Measurements from ENCODE around the gene SSTR3.

DNA sequence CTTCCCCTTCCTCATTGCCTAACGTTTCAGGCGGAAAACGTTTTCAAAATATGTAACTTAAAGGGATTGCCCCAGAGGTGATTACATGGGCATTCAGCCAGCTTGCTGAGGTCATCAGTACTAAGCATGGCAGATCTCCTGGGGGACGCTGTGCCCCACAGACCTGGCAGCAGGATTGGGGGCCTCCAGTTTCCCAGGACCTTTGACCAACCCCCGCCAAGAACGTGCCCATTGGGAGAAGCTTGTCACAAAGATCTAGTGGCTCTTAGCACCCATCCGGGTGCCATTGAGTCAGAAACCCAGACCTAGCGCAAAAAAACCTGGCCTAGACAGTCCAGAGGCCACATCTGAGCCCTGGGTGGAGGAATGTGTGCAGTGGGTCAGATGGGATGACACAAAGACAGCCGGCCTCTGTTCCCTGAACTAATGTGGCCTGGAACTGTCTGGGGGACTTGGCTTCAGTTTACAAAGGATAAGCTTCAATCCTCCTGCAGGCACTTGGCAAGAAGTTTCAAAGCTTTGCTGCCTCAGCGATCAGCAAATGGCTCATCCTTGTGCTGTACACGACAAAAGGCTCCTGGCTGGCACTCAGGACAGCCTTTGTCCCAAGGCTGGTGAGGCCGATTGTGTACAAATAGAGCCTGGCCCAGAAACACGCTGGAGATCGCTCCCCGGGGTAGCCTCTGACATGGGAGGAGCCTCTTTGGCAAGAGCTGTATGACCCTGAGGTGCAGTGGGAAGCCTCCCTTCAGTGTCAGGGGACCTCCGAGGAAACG lies 33.7 kb downstream of the SSTR3 start:
- TF ChIP-seq, protein P1, sequence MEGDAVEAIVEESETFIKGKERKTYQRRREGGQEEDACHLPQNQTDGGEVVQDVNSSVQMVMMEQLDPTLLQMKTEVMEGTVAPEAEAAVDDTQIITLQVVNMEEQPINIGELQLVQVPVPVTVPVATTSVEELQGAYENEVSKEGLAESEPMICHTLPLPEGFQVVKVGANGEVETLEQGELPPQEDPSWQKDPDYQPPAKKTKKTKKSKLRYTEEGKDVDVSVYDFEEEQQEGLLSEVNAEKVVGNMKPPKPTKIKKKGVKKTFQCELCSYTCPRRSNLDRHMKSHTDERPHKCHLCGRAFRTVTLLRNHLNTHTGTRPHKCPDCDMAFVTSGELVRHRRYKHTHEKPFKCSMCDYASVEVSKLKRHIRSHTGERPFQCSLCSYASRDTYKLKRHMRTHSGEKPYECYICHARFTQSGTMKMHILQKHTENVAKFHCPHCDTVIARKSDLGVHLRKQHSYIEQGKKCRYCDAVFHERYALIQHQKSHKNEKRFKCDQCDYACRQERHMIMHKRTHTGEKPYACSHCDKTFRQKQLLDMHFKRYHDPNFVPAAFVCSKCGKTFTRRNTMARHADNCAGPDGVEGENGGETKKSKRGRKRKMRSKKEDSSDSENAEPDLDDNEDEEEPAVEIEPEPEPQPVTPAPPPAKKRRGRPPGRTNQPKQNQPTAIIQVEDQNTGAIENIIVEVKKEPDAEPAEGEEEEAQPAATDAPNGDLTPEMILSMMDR (conservative IDR thresholded peaks at IDR 0.05 in 1 of 2, IDR thresholded peaks at IDR 0.05 in 1 of 2; ENCODE audit: extremely low read depth in 1 of 2, insufficient read depth in 1 of 2, low read depth in 1 of 2, low read length in 2 of 2) = no peak
- no peak for TF ChIP-seq EZH2 (IDR thresholded peaks at IDR 0.05; ENCODE audit: borderline replicate concordance, low read length)
